ENCODE data around the gene KRTAP5-2.
A peak's percentile ranks its signal among the peaks of the same experiment; 100 is the strongest.
"Not testable (repeated sequence)": the region's sequence is repeated elsewhere in the genome, so short reads cannot be mapped to it uniquely, and the experiment has no call there.

Gene KRTAP5-2

GRCh38 chr11:1623716-1624115, 25.6 kb upstream of the KRTAP5-2 start:
- Histone ChIP-seq H3K27ac (no peak overlapping the region), H3K27me3 (replicated peaks) (peaks cover 13% of the 10 kb centered on the region), H3K36me3 (replicated peaks) (no peaks in the 10 kb centered on the region), H3K4me3 (ENCODE audit: low read depth, low read length) (no peak overlapping the region)
- no peak for DNase-seq
- in situ Hi-C loops (cut with HindIII; ENCODE audit: low pct_ligation_motif_present, low sequenced_read_pairs): no loop called here
- TF ChIP-seq, protein P1, sequence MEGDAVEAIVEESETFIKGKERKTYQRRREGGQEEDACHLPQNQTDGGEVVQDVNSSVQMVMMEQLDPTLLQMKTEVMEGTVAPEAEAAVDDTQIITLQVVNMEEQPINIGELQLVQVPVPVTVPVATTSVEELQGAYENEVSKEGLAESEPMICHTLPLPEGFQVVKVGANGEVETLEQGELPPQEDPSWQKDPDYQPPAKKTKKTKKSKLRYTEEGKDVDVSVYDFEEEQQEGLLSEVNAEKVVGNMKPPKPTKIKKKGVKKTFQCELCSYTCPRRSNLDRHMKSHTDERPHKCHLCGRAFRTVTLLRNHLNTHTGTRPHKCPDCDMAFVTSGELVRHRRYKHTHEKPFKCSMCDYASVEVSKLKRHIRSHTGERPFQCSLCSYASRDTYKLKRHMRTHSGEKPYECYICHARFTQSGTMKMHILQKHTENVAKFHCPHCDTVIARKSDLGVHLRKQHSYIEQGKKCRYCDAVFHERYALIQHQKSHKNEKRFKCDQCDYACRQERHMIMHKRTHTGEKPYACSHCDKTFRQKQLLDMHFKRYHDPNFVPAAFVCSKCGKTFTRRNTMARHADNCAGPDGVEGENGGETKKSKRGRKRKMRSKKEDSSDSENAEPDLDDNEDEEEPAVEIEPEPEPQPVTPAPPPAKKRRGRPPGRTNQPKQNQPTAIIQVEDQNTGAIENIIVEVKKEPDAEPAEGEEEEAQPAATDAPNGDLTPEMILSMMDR (IDR thresholded peaks at IDR 0.05; ENCODE audit: low read depth, low read length, missing control alignments): no peak

DNA sequence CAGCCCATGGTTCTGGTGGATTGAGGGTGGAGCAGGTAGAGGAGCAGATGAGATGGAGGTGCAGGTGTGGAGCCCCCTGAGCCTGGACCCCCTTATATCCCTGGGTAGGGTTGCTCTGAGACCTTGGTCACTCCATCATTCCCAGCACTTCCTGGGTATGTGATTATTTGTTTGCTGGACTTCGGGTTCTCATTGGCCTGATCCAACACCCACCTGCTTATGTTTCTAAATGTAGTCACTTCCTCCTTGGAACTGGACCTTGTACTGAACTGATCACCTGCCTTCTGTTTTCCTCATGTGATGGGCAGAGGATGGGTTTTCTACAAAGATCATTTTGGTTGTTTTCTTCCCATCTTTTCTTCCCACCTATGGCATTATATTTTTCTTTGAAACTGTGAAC, 24.0 kb upstream of the KRTAP5-2 start, which contains the start of gene KRTAP5-4:
Gene KRTAP5-4, minus strand, starts transcription at position 53 of the 400 bp plus-strand sequence. Its CDS starts 45 bp downstream, at position 8.
- H3K36me3 ChIP-seq (replicated peaks): no peaks in the 10 kb centered on the region
- in situ Hi-C loops (cut with HindIII; ENCODE audit: low pct_ligation_motif_present, low sequenced_read_pairs): no loop called here
- TF ChIP-seq, protein P1 (IDR thresholded peaks at IDR 0.05; ENCODE audit: low read depth, low read length, missing control alignments): no peak
- no peak within 1 kb of the TSS for H3K4me3 ChIP-seq (ENCODE audit: low read depth, low read length)
- peaks cover 7% of the 10 kb centered on the region for H3K27me3 ChIP-seq (replicated peaks)
- no peak for DNase-seq
- no peak within 1 kb of the TSS for H3K27ac ChIP-seq

- TF ChIP-seq, protein P1 (IDR thresholded peaks at IDR 0.05; ENCODE audit: low read depth, low read length, missing control alignments): no peak
- Histone ChIP-seq H3K27ac (no peak overlapping the region), H3K36me3 (replicated peaks) (no peaks in the 10 kb centered on the region), H3K4me3 (ENCODE audit: low read depth, low read length) (no peak overlapping the region), H3K27me3 (replicated peaks) (no peaks in the 10 kb centered on the region)
- peak; percentile 22 for DNase-seq
- in situ Hi-C loops (cut with HindIII; ENCODE audit: low pct_ligation_motif_present, low sequenced_read_pairs): no loop called here
Measured at GRCh38 chr11:1619449-1619848, 21.4 kb upstream of the KRTAP5-2 start.

DNA sequence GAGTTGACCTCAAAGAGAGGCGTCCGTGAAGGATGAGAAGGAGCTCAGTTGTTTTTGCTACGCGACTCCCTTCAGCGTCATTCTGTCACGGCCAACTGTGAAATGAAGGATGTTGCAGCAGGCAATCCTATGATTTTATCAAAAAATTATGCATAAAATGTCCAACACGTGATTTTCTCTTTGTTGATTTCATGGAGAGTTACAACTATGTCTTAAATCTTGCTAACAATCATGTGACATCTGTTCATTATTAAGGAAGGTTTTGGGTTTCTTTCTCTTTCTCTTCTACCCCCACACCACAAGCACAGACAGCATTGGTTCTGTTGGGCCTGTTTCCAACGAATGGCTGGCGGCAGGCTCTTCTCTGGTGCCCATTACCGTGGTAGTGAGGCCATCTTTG, 20.1 kb upstream of the KRTAP5-2 start:
- TF ChIP-seq, protein P1 (IDR thresholded peaks at IDR 0.05; ENCODE audit: low read depth, low read length, missing control alignments): no peak

DNA sequence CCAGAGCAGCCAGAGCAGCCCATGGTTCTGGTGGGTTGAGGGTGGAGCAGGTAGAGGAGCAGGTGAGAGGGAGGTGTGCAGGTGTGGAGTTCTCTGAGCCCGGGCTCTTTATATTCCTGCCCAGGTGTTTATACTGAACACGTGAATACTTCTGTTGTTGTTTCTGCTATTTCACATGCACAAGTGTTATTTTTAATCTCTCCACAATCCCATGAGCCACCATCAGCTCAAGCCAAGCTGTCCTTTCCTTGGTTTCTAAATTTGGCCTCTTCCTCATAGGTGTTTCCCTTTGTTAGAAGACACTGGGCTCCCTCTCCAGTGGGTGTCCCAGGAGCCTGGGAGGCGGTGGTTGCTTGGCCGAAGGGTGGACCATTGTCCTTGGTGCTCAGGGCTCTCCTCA, 10.3 kb upstream of the KRTAP5-2 start, which contains the start of gene KRTAP5-3:
Gene KRTAP5-3, minus strand, starts transcription at position 101 of the 400 bp plus-strand sequence. Its CDS starts 78 bp downstream, at position 23.
- Histone ChIP-seq H3K27ac (no peak within 1 kb of the TSS), H3K36me3 (replicated peaks) (no peaks in the 10 kb centered on the region), H3K27me3 (replicated peaks) (peaks cover 6% of the 10 kb centered on the region), H3K4me3 (ENCODE audit: low read depth, low read length) (no peak within 1 kb of the TSS)
- DNase-seq: no peak
- in situ Hi-C loops (cut with HindIII; ENCODE audit: low pct_ligation_motif_present, low sequenced_read_pairs): no loop called here
- TF ChIP-seq, protein P1 (IDR thresholded peaks at IDR 0.05; ENCODE audit: low read depth, low read length, missing control alignments): no peak

More for the DNA sequence above, 20.1 kb upstream of the KRTAP5-2 start:
- Histone ChIP-seq H3K27me3 (replicated peaks) (no peaks in the 10 kb centered on the region), H3K36me3 (replicated peaks) (no peaks in the 10 kb centered on the region), H3K4me3 (ENCODE audit: low read depth, low read length) (no peak overlapping the region), H3K27ac (no peak overlapping the region)
- in situ Hi-C loops (cut with HindIII; ENCODE audit: low pct_ligation_motif_present, low sequenced_read_pairs): no loop called here
- no peak for DNase-seq

DNA sequence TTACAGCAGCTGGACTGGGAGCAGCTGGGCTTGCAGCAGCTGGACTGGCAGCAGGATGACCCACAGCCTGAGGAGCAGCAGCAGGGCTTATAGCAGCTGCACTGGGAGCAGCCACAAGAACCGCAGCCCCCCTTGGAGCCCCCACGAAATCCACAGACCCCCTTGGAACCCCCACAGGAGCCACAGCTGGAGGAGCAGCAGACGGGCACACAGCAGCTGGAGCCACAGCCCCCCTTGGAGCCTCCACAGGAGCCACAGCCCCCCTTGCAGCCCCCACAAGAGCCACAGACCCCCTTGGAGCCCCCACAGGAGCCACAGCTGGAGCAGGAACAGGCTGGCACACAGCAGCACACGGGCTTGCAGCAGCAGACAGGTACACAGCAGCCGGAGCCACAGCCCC, 9.8 kb upstream of the KRTAP5-2 start:
- DNase-seq; H3K36me3 ChIP-seq (replicated peaks); H3K27ac ChIP-seq; H3K4me3 ChIP-seq (ENCODE audit: low read depth, low read length); H3K27me3 ChIP-seq (replicated peaks); in situ Hi-C loops (cut with HindIII; ENCODE audit: low pct_ligation_motif_present, low sequenced_read_pairs): not testable (repeated sequence)

DNA sequence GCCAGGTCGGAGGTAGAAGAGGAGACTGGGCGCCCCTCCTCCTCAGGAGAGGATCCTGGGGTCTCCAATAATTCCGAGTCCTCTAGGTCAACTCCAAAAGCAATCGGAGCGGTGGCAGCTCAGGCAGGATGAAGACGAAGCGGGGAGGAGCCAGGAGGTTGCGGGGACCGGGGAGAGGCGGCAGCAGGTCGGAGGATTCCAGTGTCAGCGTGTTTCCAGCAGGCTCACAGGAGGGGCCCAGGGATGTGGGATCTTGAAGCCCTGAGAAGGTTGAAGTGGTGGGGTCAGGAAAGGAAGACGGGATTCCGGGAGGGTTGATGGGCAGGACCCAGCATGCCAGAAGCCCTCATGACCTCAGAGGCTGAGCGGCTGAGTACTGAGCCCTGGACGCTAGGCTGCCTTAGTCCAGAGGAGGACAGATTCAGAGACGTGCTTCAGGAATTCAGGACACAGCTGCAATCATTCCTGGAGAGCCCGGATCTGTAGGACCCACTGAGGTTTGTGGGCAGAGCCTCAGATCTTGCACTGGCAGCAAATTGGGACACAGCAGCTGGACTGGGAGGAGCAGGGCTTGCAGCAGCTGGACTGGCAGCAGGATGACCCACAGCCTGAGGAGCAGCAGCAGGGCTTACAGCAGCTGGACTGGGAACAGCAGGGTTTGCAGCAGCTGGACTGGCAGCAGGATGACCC, 9.2 kb upstream of the KRTAP5-2 start:
- H3K36me3 ChIP-seq (replicated peaks); DNase-seq; H3K27ac ChIP-seq; H3K4me3 ChIP-seq (ENCODE audit: low read depth, low read length); in situ Hi-C loops (cut with HindIII; ENCODE audit: low pct_ligation_motif_present, low sequenced_read_pairs); H3K27me3 ChIP-seq (replicated peaks): not testable (repeated sequence)

DNA sequence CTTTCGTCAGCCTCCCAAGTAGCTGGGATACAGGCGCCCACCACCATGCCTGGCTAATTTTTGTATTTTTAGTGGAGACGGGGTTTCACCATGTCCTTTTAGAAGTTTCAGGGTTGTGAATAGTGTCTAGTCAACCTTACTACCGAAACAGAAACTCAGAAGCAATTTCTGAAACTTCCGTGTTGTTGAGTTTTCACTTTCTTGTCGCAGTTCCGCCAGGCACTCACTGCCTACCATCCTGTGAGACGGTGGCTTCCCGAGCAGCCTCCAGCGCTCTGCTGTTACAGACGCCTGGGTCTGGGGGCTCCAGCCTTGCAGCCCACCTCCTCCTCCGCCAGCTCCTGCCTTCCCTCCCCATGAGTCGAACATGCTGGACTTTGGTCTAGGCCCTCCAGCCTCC, 7.8 kb upstream of the KRTAP5-2 start:
- H3K27me3 ChIP-seq (replicated peaks); in situ Hi-C loops (cut with HindIII; ENCODE audit: low pct_ligation_motif_present, low sequenced_read_pairs); H3K36me3 ChIP-seq (replicated peaks); H3K4me3 ChIP-seq (ENCODE audit: low read depth, low read length); H3K27ac ChIP-seq; DNase-seq: not testable (repeated sequence)
